GM21825 (cell line): ENCODE results near the gene HUNK.
"Not testable (repeated sequence)": the region's sequence is repeated elsewhere in the genome, so short reads cannot be mapped to it uniquely, and the experiment has no call there.

Experiments
- ATAC-seq: cut with Tn5 transposase; IDR thresholded peaks from one replicate; pipeline ENCODE4 v1.9.1; 2021; ENCODE audit warnings: mild to moderate bottlenecking, moderate library complexity; ENCODE audit not compliant: unreplicated experiment

Gene HUNK

DNA sequence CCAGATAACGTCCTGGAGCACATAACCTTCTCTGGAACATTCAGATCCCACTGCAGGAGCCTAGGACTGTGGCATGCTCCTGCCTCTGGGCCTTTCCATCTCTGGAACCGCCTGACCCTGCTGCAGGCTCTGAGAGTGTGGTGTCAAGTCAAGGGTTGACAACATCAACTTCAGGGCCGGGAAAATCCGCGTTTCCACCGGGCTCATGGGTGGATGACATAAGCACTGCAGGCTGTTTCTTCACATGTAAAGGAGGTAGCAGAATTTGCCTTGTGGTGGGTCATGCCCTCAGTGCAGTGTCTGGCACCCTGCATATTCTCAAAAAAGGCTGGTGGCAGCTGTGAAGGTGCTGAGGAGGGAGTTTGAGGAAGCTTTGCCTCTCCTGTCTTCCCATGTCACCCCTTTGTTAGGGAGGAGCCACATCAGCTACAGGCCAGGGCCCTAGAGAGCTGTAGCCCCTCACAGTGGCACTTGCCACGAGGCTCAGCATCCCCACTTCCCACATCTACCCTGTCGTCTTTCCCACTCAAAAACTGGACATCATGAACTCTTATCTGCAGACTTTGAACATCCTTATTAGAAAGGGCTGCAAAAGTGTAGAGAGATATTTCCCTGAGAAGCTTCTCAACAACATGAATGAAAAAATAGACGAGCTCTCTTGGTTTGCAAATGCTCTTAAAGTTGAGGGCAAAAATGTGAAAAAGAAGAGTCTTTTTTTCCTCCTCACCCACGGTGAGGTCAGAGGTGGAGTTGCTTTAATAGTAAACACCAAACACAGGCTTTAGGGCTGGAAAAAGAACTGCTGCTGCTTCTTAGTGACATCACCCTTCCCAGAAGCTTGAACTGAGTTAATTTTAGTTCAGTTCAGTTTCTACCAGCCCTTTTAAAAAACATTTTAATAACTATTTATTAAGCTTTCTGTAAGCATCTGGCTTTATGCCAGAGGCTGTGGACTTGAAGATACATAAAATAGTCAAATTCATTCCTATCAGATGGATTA is 121.3 kb downstream of the HUNK start:
- ATAC-seq: no peak

DNA sequence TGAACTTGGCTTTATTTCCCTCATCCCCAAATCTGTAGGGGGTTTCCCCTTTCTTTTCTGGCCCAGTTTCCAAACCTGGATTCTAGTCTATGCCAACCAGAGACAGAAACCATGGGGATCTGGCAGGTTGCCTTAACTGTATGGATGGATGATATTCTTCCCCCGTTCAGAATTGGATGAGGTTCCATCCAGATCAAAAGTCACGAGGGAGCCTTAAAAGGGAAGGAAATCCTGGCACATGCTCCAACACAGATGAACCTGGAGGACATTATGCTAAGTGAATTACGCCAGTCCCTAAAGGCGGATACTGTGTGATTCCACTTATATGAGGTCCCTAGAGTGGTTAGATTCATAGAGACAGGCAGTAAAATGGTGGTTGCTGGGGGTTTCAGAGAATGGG is 124.4 kb downstream of the HUNK start:
- no peak for ATAC-seq

DNA sequence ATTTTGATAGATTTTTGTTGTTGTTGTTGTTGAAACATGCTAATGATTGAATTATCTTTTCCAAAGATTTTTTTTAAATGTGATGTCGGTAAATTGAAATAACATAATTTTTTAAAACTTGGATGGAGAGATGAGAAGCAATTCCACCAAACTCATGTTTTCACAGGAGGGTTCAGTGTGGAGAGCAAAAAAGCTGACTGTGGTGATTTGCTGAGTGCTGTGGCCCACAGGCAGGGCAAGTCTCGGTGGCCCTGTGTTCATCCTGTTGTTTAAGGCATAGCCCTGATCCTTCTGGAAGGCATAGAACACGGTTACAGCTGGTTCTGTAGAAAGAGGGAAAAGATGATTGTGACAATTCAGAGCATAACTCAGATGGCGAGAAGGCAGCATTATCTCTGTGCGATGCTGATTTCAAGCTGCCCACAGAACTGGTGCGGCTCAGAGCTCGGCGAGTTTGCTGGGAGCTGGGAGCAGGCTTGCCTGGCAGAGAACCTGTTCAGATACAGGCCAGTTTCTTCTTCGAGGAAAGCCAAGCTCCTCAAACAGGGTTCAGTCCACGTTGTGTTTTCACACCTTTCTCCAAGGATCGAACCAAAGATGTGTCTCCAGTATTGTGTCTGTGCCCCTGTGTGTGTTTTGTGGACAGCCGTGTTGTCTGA is 127.1 kb downstream of the HUNK start:
- no peak for ATAC-seq

DNA sequence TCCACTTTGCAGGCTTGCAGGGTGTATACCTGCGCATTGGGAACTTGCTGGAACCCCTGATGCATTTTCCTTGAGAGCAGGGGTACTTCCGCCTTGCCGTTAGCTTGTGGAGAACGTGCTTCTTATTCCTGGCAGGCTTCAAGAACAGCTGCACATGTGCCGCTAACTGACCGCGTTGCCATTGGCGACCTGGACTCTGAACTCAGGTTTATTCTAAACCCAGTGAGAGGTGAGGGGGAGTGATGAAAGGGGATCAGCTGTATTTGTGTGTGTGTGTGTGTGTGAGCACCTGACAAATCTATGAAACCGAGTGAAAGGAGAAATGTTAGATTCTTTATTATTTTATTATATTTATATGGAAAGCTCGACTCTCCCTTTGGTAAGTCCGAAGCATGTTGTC is 128.6 kb downstream of the HUNK start:
- ATAC-seq: no peak

DNA sequence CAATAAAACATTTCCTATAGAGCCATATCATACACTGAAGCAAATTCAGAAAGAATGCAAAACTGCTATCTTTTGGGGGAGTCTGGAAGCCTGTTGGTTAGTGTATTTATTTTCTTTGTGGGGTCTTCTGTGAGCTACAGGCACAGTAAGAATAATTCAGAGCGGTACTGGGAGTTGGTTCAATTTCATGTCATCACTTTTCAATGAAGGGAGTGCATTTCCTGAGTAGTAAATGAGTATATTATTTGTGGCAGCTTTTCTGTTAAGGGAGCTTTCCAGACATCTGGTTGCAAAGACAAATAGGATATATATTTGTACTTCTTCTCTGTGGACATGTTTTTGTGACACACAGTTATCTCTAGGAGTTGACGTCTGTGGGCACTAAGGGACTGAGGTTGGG is 130.6 kb downstream of the HUNK start:
- no peak for ATAC-seq

DNA sequence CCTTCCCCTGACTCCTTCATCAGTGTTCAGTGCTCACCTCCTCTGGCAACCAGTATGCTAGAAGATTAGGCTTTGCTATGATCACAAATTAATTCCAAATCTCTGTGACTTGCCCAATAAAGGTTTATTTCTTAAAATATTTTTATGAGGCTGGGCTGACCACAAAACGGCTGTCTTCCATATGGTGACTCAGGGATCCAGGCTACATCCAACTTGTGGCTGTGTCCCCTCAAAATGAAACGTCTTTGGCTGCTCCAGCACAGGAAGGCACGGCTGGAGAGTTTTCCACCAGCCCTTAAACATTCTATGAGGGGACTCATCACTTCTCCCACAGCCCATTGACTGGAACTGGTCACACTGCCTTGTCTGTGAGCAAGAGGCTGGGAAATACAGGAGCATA is 131.5 kb downstream of the HUNK start:
- no peak for ATAC-seq

DNA sequence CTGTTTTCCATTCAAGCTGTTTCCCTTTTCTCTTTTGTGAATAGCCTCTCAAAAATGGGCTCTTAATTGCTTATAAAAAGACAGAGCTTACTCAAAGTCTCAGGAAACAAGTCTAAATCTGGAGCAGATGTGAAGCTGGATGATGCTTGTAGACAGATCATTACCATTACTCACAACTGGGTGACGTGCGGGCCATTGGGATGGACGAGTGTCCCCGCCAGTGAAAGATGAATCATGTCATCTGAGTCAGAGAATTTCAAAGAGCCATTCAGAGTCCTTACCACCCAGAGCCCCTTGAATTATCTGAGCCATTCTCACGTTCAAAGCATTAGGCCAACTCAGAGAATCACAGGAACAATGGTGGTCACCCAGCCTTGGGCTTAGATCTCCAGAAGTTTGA is 134.6 kb downstream of the HUNK start:
- no peak for ATAC-seq

DNA sequence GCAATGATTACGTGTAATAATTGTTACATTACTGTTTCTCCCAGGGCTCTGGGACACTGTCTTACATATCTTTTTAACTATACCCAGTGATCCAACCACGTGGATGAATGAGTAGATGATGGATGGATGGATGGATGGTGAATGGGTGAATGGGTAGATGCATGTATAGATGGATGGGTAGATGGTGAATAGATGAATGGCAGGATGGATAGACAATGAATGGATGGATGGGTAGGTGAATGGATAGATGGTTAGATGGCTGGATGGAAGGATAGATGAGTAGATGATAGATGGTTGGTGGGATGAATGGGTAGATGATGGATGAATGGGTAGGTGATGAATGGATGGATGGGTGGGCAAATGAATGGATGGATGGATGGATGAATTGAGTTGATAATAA is 135.9 kb downstream of the HUNK start:
- ATAC-seq: no peak

DNA sequence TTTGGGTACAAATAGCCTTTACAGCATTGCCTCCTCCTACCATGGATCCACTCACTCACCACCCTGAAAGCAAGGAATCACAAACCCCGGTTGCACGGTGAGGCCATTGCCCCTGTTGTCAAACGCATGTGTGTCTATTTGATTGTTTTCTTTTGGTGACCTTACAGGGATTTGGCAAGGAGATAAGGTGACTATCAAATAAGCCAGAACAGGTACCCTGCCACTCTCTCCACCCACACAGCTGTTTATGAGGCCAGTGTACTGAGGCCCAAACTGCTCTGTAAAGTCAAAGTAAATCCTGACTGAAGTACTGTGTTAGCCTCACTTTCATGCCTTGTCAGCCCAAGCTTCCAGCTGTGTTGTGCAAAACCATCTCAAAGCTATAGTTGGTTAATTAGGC is 136.4 kb downstream of the HUNK start:
- no peak for ATAC-seq

DNA sequence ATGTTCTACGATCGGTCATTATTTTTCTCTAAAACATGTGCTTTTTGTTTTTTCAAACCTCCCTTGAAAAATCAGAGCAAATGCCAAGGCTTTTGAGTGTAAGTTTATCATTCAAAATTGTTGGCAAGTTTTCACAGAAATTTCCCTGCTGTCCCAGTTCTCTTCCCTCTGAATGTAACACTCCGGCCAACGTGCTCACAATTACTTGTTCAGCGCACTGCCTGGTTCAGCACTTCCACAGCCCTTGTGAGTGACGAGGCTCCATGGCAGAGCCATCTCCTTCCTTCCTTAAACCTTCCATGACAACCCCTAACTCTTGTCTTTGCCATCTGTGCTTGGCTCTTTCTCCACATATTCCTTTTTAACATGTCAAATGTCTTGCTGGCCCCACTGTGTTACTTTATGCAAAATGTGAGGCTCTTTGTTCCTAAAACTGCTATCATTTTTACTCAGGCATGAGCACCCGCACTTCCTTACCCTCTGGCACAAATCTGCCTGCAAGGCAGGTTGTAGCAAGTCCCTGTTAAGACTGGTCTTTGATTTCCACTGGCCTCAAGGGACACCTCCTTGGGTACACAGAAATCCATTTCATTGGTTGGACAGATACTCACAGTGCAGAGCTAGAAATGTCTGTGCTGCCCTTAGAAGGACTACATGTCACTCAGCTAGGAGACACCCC is 142.8 kb downstream of the HUNK start:
- ATAC-seq: no peak

DNA sequence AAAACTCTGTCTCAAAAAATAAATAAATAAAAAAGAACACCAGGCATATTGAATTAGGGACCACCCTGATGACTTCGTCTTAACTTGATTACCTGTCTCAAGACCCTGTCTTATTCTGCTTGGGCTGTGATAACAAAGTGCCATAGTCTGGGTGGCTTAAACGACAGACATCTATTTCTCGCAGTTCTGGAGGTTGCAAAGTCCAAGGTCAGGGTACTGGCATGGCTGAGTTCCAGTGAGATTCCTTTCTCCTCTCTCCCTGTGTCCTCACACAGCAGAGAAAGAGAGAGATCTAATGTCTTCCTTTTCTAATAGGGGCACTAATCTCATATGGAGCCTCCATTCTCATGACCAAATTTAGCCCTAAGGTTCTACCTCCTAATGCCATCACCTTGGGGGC is 145.6 kb downstream of the HUNK start:
- no peak for ATAC-seq

DNA sequence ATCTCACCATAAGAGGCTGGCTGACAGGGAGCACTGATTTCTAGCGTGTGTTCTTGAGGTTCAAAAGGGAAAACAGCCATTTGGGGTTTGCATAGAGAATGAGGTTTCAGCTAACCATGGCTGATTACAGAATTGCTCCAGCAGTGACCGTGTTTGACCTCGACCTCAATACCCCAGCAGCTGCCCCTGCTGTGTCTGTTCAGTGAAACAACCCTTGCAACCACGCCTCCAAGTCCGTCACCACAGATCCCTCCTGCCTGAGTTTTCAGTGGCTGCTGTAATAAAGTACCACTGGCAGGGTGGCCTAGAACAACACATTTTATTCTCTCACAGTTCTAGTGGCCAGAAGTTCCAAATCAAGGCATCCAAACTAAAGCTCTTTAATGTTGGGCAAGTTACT is 147.7 kb downstream of the HUNK start:
- no peak for ATAC-seq

DNA sequence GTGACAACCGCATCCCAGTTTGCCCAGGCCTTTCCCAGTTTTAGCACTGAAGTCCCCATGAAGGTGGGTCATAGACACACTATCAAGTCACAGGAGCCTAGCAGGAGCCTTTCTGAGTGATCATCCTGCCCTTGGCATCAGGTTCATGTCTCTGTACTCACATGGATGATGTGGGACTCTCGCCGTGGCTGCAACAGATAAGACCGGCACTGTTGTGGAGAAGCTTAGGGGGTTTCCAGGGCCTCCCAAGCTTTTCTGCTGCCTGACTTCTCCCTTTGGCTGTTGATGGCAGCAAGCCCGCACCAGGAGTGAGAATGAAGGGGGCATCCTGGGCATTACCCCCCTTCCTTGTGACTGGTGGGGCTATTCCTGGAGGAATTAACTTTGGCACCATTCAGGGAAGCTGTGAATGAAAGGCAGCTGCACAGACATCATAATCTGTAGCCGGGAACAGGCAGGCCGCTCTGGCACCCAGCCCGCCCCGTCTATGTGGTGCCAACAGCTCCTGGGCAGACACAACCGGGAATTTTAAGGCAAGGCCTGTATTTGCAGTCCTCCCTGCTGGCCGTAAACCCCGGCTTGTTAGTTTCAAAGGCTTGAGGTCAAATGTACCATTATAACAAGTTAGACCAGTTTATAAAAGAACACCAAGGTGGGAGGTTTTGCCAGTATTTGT is 148.6 kb downstream of the HUNK start:
- no peak for ATAC-seq

DNA sequence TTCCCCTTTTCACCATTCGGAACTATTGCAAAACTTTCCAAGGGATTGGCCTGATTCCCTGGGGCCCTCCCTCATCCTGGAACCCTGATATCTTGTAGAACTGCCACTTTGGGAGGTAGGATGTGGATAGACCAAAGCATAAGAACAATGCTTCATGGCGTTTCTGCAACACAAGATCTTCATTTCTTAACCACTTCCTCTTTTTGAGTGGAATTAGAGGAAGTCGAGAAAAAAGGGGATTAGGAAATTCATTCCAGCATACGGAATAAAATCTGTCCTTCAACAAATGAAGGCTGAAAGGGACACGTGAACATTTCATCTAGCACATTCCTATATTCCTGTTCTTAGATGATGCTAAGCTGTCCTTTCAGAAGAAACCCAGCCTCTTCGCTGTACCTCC is 149.3 kb downstream of the HUNK start:
- no peak for ATAC-seq

DNA sequence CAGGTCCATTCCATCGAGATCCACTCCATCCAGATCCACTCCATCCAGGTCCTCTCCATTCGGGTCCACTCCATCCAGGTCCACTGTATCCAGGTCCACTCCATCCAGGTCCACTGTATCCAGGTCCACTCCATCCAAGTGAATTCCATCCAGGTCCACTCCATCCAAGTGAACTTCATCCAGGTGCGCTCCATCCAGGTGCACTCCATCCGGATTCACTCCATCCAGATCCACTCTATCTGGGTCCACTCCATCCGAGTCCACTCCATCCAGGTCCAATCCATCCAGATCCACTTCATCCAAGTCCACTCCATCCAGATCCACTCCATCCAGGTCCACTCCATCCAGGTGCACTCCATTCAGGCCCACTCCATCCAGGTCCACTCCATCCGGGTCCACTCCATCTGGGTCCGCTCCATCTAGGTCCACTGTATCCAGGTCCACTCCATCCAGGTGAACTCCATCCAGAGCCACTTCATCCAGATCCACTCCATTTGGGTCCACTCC is 157.4 kb downstream of the HUNK start:
- ATAC-seq: no peak

DNA sequence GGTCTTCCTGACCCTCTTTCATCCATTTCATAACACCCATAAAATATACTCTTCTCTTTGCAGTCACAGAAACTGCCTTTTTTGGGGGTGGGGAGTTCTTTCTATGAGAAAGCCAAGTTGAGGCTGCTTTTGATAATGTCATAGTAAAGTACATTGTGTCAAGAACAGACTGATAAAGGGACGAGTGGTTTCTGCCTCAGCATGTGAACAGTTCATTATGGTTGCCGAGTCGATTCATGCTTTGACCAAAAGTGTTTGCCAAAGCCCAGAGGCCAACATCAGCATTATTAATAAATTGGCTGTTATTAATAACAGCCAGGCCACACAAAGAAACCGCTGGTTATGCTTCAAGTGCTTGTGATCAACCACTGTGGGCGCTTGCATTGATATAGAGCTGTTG is 162.0 kb downstream of the HUNK start:
- ATAC-seq: no peak

DNA sequence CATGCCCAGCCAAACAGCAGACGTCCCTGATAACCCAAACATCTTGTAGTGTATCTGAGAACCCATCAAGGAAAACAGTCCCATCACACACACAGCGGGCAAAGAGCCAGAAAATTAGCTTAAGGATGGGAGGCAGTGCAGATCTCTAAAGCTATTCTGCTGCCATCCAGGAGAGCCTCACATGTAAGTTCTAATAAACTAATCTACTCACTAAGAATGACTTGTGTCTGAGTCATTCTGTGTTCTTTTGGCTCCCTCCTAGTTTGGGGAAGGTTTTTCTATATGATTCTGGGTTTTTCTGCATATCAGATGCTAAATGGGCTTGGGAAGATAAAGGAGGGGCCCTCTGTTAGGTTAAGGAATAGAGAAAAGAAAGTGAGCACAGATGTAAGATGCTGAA is 162.8 kb downstream of the HUNK start:
- no peak for ATAC-seq

DNA sequence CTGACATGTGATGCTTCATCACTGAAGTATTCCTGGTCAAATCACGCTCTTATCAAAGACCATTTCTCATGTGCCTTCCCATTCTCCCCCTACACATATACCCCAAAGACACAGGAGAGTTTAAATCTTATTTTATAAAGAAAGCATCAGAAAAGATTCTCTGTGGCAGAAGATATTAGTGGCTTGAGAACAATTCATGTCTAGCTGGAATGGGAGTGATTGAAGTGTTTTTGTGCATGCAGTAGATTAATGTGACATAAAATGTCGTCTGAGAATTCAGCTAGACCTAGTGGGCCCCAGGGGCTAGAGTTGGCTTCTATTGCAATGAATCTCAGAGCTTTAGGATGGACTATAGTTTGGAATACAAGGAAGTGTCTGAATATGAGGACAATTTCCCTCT is 163.9 kb downstream of the HUNK start:
- no peak for ATAC-seq

DNA sequence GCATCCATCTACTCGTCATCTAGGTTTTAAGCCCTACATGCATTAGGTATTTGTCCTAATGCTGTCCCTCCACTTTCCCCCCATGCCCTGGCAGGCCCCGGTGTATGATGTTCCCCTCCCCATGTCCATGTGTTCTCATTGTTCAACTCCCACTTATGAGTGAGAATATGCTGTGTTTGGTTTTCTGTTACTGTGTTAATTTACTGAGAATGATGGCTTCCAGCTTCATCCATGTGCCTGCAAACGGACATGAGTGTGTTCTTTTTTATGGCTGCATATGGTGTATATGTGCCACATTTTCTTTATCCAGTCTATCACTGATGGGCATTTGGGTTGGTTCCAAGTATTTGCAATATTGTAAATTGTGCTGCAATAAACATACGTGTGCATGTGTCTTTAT is 165.9 kb downstream of the HUNK start:
- ATAC-seq: not testable (repeated sequence)

DNA sequence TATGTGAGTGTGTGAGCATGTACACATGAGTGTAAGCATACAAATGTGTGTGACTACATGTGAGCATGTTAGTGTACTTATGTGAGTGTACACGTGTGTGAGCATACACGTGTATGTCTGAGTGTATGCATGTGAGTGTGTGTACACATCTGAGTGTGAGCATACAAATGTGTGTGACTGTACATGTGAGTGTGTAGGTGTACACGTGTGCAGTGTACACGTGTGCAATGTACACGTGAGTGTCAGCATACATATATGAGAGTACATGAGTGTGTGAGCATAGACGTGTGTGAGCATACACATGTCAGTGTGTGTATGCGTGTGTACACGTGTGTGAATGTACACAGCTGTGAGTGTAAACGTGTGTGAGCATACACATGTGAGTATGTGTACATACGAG is 170.6 kb downstream of the HUNK start:
- ATAC-seq: no peak
